K562 (cell line): ENCODE data around the gene RNASE4. TPM values are rescaled to one million over a fixed set of nuclear protein-coding genes. Genes with fewer than 3 reads are reported as not detected.

Experiments
- BCOR ChIP-seq: fragments of 450-650 bp; IDR thresholded peaks from 2 replicates; pipeline ENCODE4 v1.6.1; 2016
- CREB1 ChIP-seq, 2 experiments: sonication (generic) in 1 of 2; formaldehyde crosslinking in 1 of 2; IDR thresholded peaks; 2 replicates each; pipeline versions ENCODE4 v1.6.1 to v1.8.0; 2012 to 2022; ENCODE audit warnings: inconsistent platforms in 1 of 2, mild to moderate bottlenecking in 1 of 2, missing genetic modification reagents in 1 of 2, moderate library complexity in 1 of 2
- ELF1 ChIP-seq: fragments of 200-800 bp; sonication (Bioruptor generic); IDR thresholded peaks from 2 replicates; pipeline ENCODE4 v1.6.1; 2016; ENCODE audit warnings: missing genetic modification characterization, missing compliant biosample characterization
- FOXJ3 ChIP-seq: sonication (generic); formaldehyde crosslinking; IDR thresholded peaks from 2 replicates; pipeline ENCODE4 v1.4.0; 2020; ENCODE audit warnings: mild to moderate bottlenecking, missing genetic modification reagents
- GATAD2A ChIP-seq: fragments of 450-650 bp; IDR thresholded peaks from 2 replicates; pipeline ENCODE4 v1.6.1; 2017
- HDAC2 ChIP-seq: fragments of 450-650 bp; IDR thresholded peaks from 2 replicates; pipeline ENCODE4 v1.6.1; 2016; ENCODE audit warnings: mild to moderate bottlenecking
- JUND ChIP-seq, 2 experiments: IDR thresholded peaks; 2 replicates in 1 of 2; 3 replicates in 1 of 2; pipeline ENCODE4 v1.6.1; 2011; ENCODE audit warnings: borderline replicate concordance in 2 of 2, low read depth in 2 of 2, low read length in 2 of 2, improper control_type of control experiment in 1 of 2, missing biosample characterization in 1 of 2, missing genetic modification characterization in 1 of 2, missing genetic modification reagents in 1 of 2
- KAT8 ChIP-seq: fragments of 450-650 bp; IDR thresholded peaks from 2 replicates; pipeline ENCODE4 v1.6.1; 2016; ENCODE audit warnings: low read depth, mild to moderate bottlenecking
- MTA1 ChIP-seq: fragments of 450-650 bp; IDR thresholded peaks from 2 replicates; pipeline ENCODE4 v1.6.1; 2017; ENCODE audit warnings: borderline replicate concordance
- MXI1 ChIP-seq: IDR thresholded peaks from 2 replicates; pipeline ENCODE4 v1.6.1; 2011; ENCODE audit warnings: low read depth, mild to moderate bottlenecking, improper control_type of control experiment, low read length
- PTBP1 ChIP-seq: fragments of 200-400 bp; formaldehyde crosslinking; IDR thresholded peaks from 2 replicates; pipeline ENCODE4 v1.6.1; 2017; ENCODE audit warnings: low read depth, low read length
- SIN3A ChIP-seq, 2 experiments: fragments of 150-350 bp in 1 of 2; IDR thresholded peaks; 2 replicates each; pipeline ENCODE4 v1.6.1; 2011 to 2016; ENCODE audit warnings: borderline replicate concordance in 2 of 2, low read depth in 2 of 2, low read length in 2 of 2, mild to moderate bottlenecking in 2 of 2, moderate library complexity in 2 of 2; ENCODE audit not compliant: control insufficient read depth in 1 of 2
- SMAD4 ChIP-seq: fragments of 250-450 bp; sonication (Bioruptor Pico); conservative IDR thresholded peaks from 2 replicates; pipeline ENCODE4 v1.8.0; 2021; ENCODE audit warnings: inconsistent platforms, mild to moderate bottlenecking, moderate library complexity
- SPI1 ChIP-seq: IDR thresholded peaks from 2 replicates; pipeline ENCODE4 v1.6.1; 2011; ENCODE audit warnings: low read depth, low read length, control low read depth, borderline replicate concordance
- ZEB2 ChIP-seq: fragments of 450-650 bp; IDR thresholded peaks from 2 replicates; pipeline ENCODE4 v1.6.1; 2016
- ZNF175 ChIP-seq: fragments of 200-800 bp; sonication (Bioruptor generic); IDR thresholded peaks from 2 replicates; pipeline ENCODE4 v1.6.1; 2016; ENCODE audit warnings: low read depth, mild to moderate bottlenecking, missing genetic modification characterization, missing compliant biosample characterization
- ZNF740 ChIP-seq, 3 experiments: fragments of 200-800 bp in 1 of 3; sonication (Bioruptor generic) in 1 of 3; sonication (generic) in 1 of 3; formaldehyde crosslinking in 1 of 3; IDR thresholded peaks; 2 replicates each; pipeline versions ENCODE4 v1.6.1 to v1.8.0; 2016 to 2022; ENCODE audit warnings: mild to moderate bottlenecking in 2 of 3, missing compliant biosample characterization in 2 of 3, missing genetic modification characterization in 2 of 3, missing genetic modification reagents in 1 of 3
- polyA plus RNA-seq, 8 experiments: library from polyadenylated mRNA; depleted of rRNA in 4 of 8; stranded (reverse) in 5 of 8; unstranded in 3 of 8; fragments of >200 nt; fragmentation: Nextera tagmentation in 2 of 8; fragmentation: Illumina TruSeq in 1 of 8; extraction: Ambion mirVana in 2 of 8; extraction: Trizol in 1 of 8; gene quantifications; 2 replicates each; pipeline versions ENCODE4 v1.2.1 to v1.2.3, GENCODE V29; 2011 to 2014; ENCODE audit warnings: inconsistent platforms in 1 of 8, missing spikeins in 1 of 8
- total RNA-seq, 7 experiments: library from RNA; depleted of rRNA in 6 of 7; stranded (reverse); fragments of >200 nt in 6 of 7; fragmentation: Illumina TruSeq in 2 of 7; extraction: Trizol in 2 of 7; gene quantifications; 2 replicates each; pipeline versions ENCODE4 v1.2.1 to v1.2.3, GENCODE V29; 2011 to 2021; ENCODE audit warnings: low replicate concordance in 1 of 7
- TF ChIP-seq, protein P1 (sequence below), 2 experiments: fragments of 450-650 bp; formaldehyde crosslinking in 1 of 2; IDR thresholded peaks; 2 replicates each; pipeline versions ENCODE4 v1.4.0 to v1.6.1; 2014 to 2020; ENCODE audit warnings: mild to moderate bottlenecking in 2 of 2, borderline replicate concordance in 1 of 2, low read depth in 1 of 2

RNASE4 gene
- total and polyA plus RNA-seq, 9 of the 15 experiments (the other 6 are each of a cell fraction or from before 2014, with no cell fraction given): 0.09 to 0.22 (median 0.13) TPM; not detected in 2

GRCh38 chr14:20683125-20683890, 1.1 kb upstream of the RNASE4 start (continued):
- TF ChIP-seq, protein P1, sequence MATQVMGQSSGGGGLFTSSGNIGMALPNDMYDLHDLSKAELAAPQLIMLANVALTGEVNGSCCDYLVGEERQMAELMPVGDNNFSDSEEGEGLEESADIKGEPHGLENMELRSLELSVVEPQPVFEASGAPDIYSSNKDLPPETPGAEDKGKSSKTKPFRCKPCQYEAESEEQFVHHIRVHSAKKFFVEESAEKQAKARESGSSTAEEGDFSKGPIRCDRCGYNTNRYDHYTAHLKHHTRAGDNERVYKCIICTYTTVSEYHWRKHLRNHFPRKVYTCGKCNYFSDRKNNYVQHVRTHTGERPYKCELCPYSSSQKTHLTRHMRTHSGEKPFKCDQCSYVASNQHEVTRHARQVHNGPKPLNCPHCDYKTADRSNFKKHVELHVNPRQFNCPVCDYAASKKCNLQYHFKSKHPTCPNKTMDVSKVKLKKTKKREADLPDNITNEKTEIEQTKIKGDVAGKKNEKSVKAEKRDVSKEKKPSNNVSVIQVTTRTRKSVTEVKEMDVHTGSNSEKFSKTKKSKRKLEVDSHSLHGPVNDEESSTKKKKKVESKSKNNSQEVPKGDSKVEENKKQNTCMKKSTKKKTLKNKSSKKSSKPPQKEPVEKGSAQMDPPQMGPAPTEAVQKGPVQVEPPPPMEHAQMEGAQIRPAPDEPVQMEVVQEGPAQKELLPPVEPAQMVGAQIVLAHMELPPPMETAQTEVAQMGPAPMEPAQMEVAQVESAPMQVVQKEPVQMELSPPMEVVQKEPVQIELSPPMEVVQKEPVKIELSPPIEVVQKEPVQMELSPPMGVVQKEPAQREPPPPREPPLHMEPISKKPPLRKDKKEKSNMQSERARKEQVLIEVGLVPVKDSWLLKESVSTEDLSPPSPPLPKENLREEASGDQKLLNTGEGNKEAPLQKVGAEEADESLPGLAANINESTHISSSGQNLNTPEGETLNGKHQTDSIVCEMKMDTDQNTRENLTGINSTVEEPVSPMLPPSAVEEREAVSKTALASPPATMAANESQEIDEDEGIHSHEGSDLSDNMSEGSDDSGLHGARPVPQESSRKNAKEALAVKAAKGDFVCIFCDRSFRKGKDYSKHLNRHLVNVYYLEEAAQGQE (IDR thresholded peaks at IDR 0.05; ENCODE audit: borderline replicate concordance): no peak
- TF ChIP-seq, protein P1 (CRISPR knock-in tag; IDR thresholded peaks at IDR 0.05; ENCODE audit: low read depth): no peak
- TF ChIP-seq KAT8: no peak
- TF ChIP-seq ZNF740 (CRISPR knock-in tag; IDR thresholded peaks at IDR 0.05): no peak
- no peak for TF ChIP-seq ZNF740 (tag; IDR thresholded peaks at IDR 0.05)
- TF ChIP-seq SPI1: no peak
- no peak for TF ChIP-seq MXI1
- TF ChIP-seq FOXJ3: no peak
- peak; percentile 81 for TF ChIP-seq HDAC2
- 0 out of 2 replicates have a peak, but pooled peaks have one; percentile 24 for TF ChIP-seq MTA1
- TF ChIP-seq SMAD4 (CRISPR knock-in tag): 0 out of 2 replicates have a peak, but pooled peaks have one; percentile 30
- TF ChIP-seq ELF1 (tag): no peak; the same call in 1 of the 2 replicates
- TF ChIP-seq CREB1 (IDR thresholded peaks at IDR 0.05): peak; percentile 27; the same call in 1 of the 2 replicates
- TF ChIP-seq CREB1 (CRISPR knock-in tag; IDR thresholded peaks at IDR 0.05): 0 out of 2 replicates have a peak, but pooled peaks have one; percentile 44
- TF ChIP-seq ZEB2: 0 out of 2 replicates have a peak, but pooled peaks have one; percentile 18
- TF ChIP-seq BCOR: peak; percentile 77
- no peak for TF ChIP-seq SIN3A (IDR thresholded peaks at IDR 0.05; ENCODE audit: borderline replicate concordance in 2 of 2, control insufficient read depth in 1 of 2, low read depth in 2 of 2, low read length in 2 of 2)
- TF ChIP-seq GATAD2A: no peak
- TF ChIP-seq ZNF175 (CRISPR knock-in tag): no peak
- peak; percentile 61 for TF ChIP-seq JUND (IDR thresholded peaks at IDR 0.05; ENCODE audit: borderline replicate concordance, low read depth, low read length)
- no peak for TF ChIP-seq JUND (tag; IDR thresholded peaks at IDR 0.05; ENCODE audit: borderline replicate concordance, low read depth, low read length)
- no peak for TF ChIP-seq PTBP1
